ENCODE data around the gene AMOT. TPM values are rescaled to one million over a fixed set of nuclear protein-coding genes. Genes with fewer than 3 reads are reported as not detected.

The AMOT gene
- total RNA-seq, 2 donors from 2014 or later, result 4.6 to 6.8 TPM

- no peaks in the 10 kb centered on the region for H3K36me3 ChIP-seq
- DNase-seq (ENCODE audit: low spot score), result no peak
- no peaks in the 10 kb centered on the region for H3K4me1 ChIP-seq
- H3K9me3 ChIP-seq, result no peaks in the 10 kb centered on the region
- TF ChIP-seq, protein P1, sequence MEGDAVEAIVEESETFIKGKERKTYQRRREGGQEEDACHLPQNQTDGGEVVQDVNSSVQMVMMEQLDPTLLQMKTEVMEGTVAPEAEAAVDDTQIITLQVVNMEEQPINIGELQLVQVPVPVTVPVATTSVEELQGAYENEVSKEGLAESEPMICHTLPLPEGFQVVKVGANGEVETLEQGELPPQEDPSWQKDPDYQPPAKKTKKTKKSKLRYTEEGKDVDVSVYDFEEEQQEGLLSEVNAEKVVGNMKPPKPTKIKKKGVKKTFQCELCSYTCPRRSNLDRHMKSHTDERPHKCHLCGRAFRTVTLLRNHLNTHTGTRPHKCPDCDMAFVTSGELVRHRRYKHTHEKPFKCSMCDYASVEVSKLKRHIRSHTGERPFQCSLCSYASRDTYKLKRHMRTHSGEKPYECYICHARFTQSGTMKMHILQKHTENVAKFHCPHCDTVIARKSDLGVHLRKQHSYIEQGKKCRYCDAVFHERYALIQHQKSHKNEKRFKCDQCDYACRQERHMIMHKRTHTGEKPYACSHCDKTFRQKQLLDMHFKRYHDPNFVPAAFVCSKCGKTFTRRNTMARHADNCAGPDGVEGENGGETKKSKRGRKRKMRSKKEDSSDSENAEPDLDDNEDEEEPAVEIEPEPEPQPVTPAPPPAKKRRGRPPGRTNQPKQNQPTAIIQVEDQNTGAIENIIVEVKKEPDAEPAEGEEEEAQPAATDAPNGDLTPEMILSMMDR (IDR thresholded peaks at IDR 0.05), result no peak
- H3K27me3 ChIP-seq, result no peaks in the 10 kb centered on the region
- H3K4me3 ChIP-seq, result no peak overlapping the region
- no peak overlapping the region for H3K27ac ChIP-seq
Measured at GRCh38 chrX:112761242-112762207, 79.1 kb downstream of the AMOT start.

- no peaks in the 10 kb centered on the region for H3K4me1 ChIP-seq
- H3K4me3 ChIP-seq, result no peak overlapping the region
- no peaks in the 10 kb centered on the region for H3K9me3 ChIP-seq
- H3K27me3 ChIP-seq, result no peaks in the 10 kb centered on the region
- no peak overlapping the region for H3K27ac ChIP-seq
- H3K36me3 ChIP-seq, result no peaks in the 10 kb centered on the region
- TF ChIP-seq, protein P1 (IDR thresholded peaks at IDR 0.05), result no peak
- DNase-seq (ENCODE audit: low spot score), result no peak
Measured at GRCh38 chrX:112760697-112761096, 79.9 kb downstream of the AMOT start.

DNA sequence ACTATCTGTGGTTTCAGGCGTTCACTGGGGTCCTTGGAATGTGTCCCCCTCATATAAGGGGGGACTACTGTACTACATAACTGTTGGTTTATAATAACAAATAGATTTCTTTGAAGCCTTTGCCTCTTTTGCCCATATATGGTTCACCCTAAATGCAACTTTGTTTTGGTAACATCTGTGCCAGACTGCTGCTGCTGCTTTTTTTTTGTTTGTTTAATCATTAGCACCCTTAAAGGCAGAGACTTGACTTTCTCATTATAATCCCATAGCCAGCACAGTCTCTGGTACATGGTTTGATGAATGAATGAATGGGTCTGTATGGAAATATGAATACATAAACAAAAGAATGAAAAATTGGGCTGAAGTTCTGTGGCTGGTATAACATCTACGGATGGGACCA is 80.7 kb downstream of the AMOT start:
- Histone ChIP-seq H3K4me3 (no peak overlapping the region), H3K9me3 (no peaks in the 10 kb centered on the region), H3K27ac (no peak overlapping the region), H3K27me3 (no peaks in the 10 kb centered on the region), H3K4me1 (no peaks in the 10 kb centered on the region), H3K36me3 (no peaks in the 10 kb centered on the region)
- no peak for DNase-seq (ENCODE audit: low spot score)
- TF ChIP-seq, protein P1 (IDR thresholded peaks at IDR 0.05), result no peak

GRCh38 chrX:112759512-112759911 is 81.1 kb downstream of the AMOT start:
- Histone ChIP-seq H3K4me1 (no peaks in the 10 kb centered on the region), H3K36me3 (no peaks in the 10 kb centered on the region), H3K4me3 (no peak overlapping the region), H3K27ac (no peak overlapping the region), H3K27me3 (no peaks in the 10 kb centered on the region), H3K9me3 (no peaks in the 10 kb centered on the region)
- no peak for DNase-seq (ENCODE audit: low spot score)
- TF ChIP-seq, protein P1 (IDR thresholded peaks at IDR 0.05), result no peak

- Histone ChIP-seq H3K27ac (no peak overlapping the region), H3K9me3 (no peaks in the 10 kb centered on the region), H3K36me3 (no peaks in the 10 kb centered on the region), H3K4me3 (no peak overlapping the region), H3K27me3 (no peaks in the 10 kb centered on the region), H3K4me1 (no peaks in the 10 kb centered on the region)
- TF ChIP-seq, protein P1 (IDR thresholded peaks at IDR 0.05), result no peak
- no peak for DNase-seq (ENCODE audit: low spot score)
Measured at GRCh38 chrX:112757946-112758345, 82.7 kb downstream of the AMOT start.

Data from right atrium auricular region (tissue), 2 donors.